WTC11 (cell line): ENCODE measurements around the gene TCEA2. TPM values are rescaled to one million over a fixed set of nuclear protein-coding genes. Genes with fewer than 3 reads are reported as not detected.

Experiments used
- ATAC-seq: fragments of 200-7000 bp; cut with Tn5 transposase; 2 replicates; pipeline ENCODE4 v1.10.0; 2021; ENCODE audit warnings: mild to moderate bottlenecking, moderate library complexity
- CTCF ChIA-PET: fragments of 300-600 bp; sonication (Branson Sonifier 250); formaldehyde crosslinking; loops from one replicate; lab custom pipeline; 2021; ENCODE audit warnings: antibody characterized with exemption; lab: Charles Lee
- POLR2A ChIA-PET: fragments of 350-600 bp; sonication (Branson Sonifier 250); formaldehyde crosslinking; loops from one replicate; lab custom pipeline; 2021; ENCODE audit warnings: antibody characterized with exemption; lab: Charles Lee
- DNase-seq: peaks from one replicate; pipeline ENCODE4 v3.0.0; 2021; ENCODE audit warnings: low spot score
- H3K27ac Mint-ChIP-seq: 2 replicates; pipeline ENCODE4 v1.8.0; 2021; ENCODE audit warnings: mixed read lengths
- H3K27me3 Mint-ChIP-seq: 2 replicates; pipeline ENCODE4 v1.8.0; 2021; ENCODE audit warnings: low read depth, mild to moderate bottlenecking, moderate library complexity, mixed read lengths
- H3K36me3 Mint-ChIP-seq: 2 replicates; pipeline ENCODE4 v1.8.0; 2021; ENCODE audit warnings: mixed read lengths
- H3K4me1 Mint-ChIP-seq: 2 replicates; pipeline ENCODE4 v1.8.0; 2022; ENCODE audit warnings: mixed read lengths
- H3K4me3 Mint-ChIP-seq: 2 replicates; pipeline ENCODE4 v1.8.0; 2021; ENCODE audit warnings: mild to moderate bottlenecking, moderate library complexity, mixed read lengths
- H3K9me3 Mint-ChIP-seq: 2 replicates; pipeline ENCODE4 v1.8.0; 2021; ENCODE audit warnings: mixed read lengths
- CREB1 ChIP-seq: sonication (generic); formaldehyde crosslinking; IDR thresholded peaks from 2 replicates; pipeline ENCODE4 v1.8.0; 2023; ENCODE audit warnings: mild to moderate bottlenecking, missing genetic modification reagents
- E2F5 ChIP-seq: sonication (generic); formaldehyde crosslinking; IDR thresholded peaks from 2 replicates; pipeline ENCODE4 v1.8.1; 2022; ENCODE audit warnings: mild to moderate bottlenecking, moderate library complexity, missing genetic modification reagents
- ELF4 ChIP-seq: sonication (generic); formaldehyde crosslinking; IDR thresholded peaks from 2 replicates; pipeline ENCODE4 v1.8.1; 2022; ENCODE audit warnings: low read depth, mild to moderate bottlenecking, moderate library complexity, missing genetic modification reagents
- EMX1 ChIP-seq: fragments of 250-450 bp; sonication (Bioruptor Pico); IDR thresholded peaks from 2 replicates; pipeline ENCODE4 v1.8.0; 2021; ENCODE audit warnings: mild to moderate bottlenecking
- ETV6 ChIP-seq: sonication (generic); formaldehyde crosslinking; IDR thresholded peaks from 2 replicates; pipeline ENCODE4 v1.8.1; 2022; ENCODE audit warnings: mild to moderate bottlenecking, missing genetic modification reagents
- GABPB1 ChIP-seq: sonication (generic); formaldehyde crosslinking; IDR thresholded peaks from 2 replicates; pipeline ENCODE4 v1.8.1; 2023; ENCODE audit warnings: mild to moderate bottlenecking, missing genetic modification reagents
- GRHL2 ChIP-seq: fragments of 250-450 bp; sonication (Bioruptor Pico); IDR thresholded peaks from 2 replicates; pipeline ENCODE4 v1.8.0; 2022; ENCODE audit warnings: mild to moderate bottlenecking, moderate library complexity; ENCODE audit not compliant: insufficient replicate concordance, severe bottlenecking
- HMGXB4 ChIP-seq: sonication (generic); formaldehyde crosslinking; IDR thresholded peaks from 2 replicates; pipeline ENCODE4 v1.8.1; 2023; ENCODE audit warnings: mild to moderate bottlenecking, moderate library complexity, missing genetic modification reagents
- MYBL2 ChIP-seq: sonication (generic); formaldehyde crosslinking; IDR thresholded peaks from 2 replicates; pipeline ENCODE4 v1.8.1; 2023; ENCODE audit warnings: mild to moderate bottlenecking, moderate library complexity, missing genetic modification reagents
- NR1H2 ChIP-seq: sonication (generic); formaldehyde crosslinking; IDR thresholded peaks from 2 replicates; pipeline ENCODE4 v1.9.0; 2021; ENCODE audit warnings: mild to moderate bottlenecking, moderate library complexity, missing genetic modification reagents
- NR2C2 ChIP-seq: sonication (generic); formaldehyde crosslinking; IDR thresholded peaks from 2 replicates; pipeline ENCODE4 v1.8.0; 2022; ENCODE audit warnings: mild to moderate bottlenecking, missing genetic modification reagents
- RELA ChIP-seq: sonication (generic); formaldehyde crosslinking; IDR thresholded peaks from 2 replicates; pipeline ENCODE4 v1.8.1; 2022; ENCODE audit warnings: missing genetic modification reagents, mild to moderate bottlenecking, borderline replicate concordance
- SMAD3 ChIP-seq: sonication (generic); formaldehyde crosslinking; IDR thresholded peaks from 2 replicates; pipeline ENCODE4 v1.8.0; 2022; ENCODE audit warnings: missing genetic modification reagents, mild to moderate bottlenecking, borderline replicate concordance
- SP1 ChIP-seq: sonication (generic); formaldehyde crosslinking; conservative IDR thresholded peaks from 2 replicates; pipeline ENCODE4 v1.8.1; 2022; ENCODE audit warnings: missing genetic modification reagents
- TEAD1 ChIP-seq: sonication (generic); formaldehyde crosslinking; IDR thresholded peaks from 2 replicates; pipeline ENCODE4 v1.8.0; 2022; ENCODE audit warnings: mild to moderate bottlenecking, missing genetic modification reagents
- ZBTB21 ChIP-seq: sonication (generic); formaldehyde crosslinking; IDR thresholded peaks from 2 replicates; pipeline ENCODE4 v1.8.1; 2023; ENCODE audit warnings: mild to moderate bottlenecking, missing genetic modification reagents, borderline replicate concordance
- ZNF317 ChIP-seq: sonication (generic); formaldehyde crosslinking; IDR thresholded peaks from 2 replicates; pipeline ENCODE4 v1.8.1; 2023; ENCODE audit warnings: low read depth, mild to moderate bottlenecking, moderate library complexity, missing genetic modification reagents, borderline replicate concordance
- ZNF423 ChIP-seq: fragments of 250-450 bp; sonication (Bioruptor Pico); IDR thresholded peaks from 2 replicates; pipeline ENCODE4 v2.1.2; 2022; ENCODE audit warnings: mild to moderate bottlenecking, moderate library complexity
- total RNA-seq: library from RNA; stranded (reverse); gene quantifications from 3 replicates; pipeline ENCODE4 v1.2.3, GENCODE V29; 2021
- TF ChIP-seq, protein P1 (sequence below): sonication (generic); formaldehyde crosslinking; IDR thresholded peaks from 2 replicates; pipeline ENCODE4 v1.8.1; 2022; ENCODE audit warnings: missing genetic modification reagents, borderline replicate concordance
- TF ChIP-seq, protein P2 (sequence below): sonication (generic); formaldehyde crosslinking; IDR thresholded peaks from 2 replicates; pipeline ENCODE4 v1.8.1; 2022; ENCODE audit warnings: low read depth, missing genetic modification reagents, borderline replicate concordance
- TF ChIP-seq, protein P3 (sequence below): sonication (generic); formaldehyde crosslinking; IDR thresholded peaks from 2 replicates; pipeline ENCODE4 v1.8.0; 2022; ENCODE audit warnings: mild to moderate bottlenecking, missing genetic modification reagents

TCEA2 gene
- total RNA-seq, 1 experiment from 2014 or later: 55.8 TPM

- no peak for TF ChIP-seq EMX1
- TF ChIP-seq, protein P1, sequence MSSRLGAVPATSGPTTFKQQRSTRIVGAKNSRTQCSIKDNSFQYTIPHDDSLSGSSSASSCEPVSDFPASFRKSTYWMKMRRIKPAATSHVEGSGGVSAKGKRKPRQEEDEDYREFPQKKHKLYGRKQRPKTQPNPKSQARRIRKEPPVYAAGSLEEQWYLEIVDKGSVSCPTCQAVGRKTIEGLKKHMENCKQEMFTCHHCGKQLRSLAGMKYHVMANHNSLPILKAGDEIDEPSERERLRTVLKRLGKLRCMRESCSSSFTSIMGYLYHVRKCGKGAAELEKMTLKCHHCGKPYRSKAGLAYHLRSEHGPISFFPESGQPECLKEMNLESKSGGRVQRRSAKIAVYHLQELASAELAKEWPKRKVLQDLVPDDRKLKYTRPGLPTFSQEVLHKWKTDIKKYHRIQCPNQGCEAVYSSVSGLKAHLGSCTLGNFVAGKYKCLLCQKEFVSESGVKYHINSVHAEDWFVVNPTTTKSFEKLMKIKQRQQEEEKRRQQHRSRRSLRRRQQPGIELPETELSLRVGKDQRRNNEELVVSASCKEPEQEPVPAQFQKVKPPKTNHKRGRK (CRISPR knock-in tag): no peak
- TF ChIP-seq, protein P2, sequence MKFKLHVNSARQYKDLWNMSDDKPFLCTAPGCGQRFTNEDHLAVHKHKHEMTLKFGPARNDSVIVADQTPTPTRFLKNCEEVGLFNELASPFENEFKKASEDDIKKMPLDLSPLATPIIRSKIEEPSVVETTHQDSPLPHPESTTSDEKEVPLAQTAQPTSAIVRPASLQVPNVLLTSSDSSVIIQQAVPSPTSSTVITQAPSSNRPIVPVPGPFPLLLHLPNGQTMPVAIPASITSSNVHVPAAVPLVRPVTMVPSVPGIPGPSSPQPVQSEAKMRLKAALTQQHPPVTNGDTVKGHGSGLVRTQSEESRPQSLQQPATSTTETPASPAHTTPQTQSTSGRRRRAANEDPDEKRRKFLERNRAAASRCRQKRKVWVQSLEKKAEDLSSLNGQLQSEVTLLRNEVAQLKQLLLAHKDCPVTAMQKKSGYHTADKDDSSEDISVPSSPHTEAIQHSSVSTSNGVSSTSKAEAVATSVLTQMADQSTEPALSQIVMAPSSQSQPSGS (CRISPR knock-in tag): no peak
- TF ChIP-seq ZNF423: no peak
- TF ChIP-seq SP1: no peak
- no peak for TF ChIP-seq TEAD1
These were observed 21.3 kb upstream of the TCEA2 start (continued) for GRCh38 chr20:64041781-64042053.

DNA sequence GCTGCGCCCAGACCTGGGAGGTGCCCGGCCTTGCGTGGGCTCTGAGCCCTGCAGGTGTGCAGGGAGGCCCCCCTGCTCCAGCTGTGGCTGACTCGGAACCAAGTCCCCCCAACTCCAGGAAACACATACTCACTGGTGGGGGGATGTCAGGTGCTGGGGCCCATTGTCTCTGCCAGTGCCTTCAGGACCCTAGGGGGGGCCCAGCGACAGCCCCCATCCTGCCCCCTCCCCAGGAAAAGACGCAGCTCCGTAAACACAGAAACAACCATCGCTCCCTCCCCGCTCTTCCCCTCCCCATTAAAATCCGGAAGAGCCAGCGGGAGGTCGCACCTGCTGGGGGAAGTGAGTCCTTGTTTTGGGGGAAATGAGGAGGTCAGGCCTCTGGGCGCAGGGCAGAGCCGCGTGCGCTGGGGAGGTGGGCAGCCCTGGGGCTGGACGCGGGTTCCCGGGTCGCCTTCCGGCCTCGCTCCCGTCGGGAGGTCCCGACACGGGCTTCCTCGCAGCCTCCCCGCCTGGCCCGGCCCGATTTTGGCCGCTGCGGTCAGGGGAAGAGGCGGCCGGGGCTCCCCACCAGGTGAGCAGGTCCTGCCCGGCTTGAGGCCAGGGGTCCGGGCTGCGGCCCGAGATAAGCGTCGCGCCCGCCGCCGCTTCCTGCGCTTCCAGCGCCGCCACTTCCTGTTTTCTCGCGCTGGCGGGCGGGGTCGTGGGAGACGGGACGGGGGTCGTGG, 20.8 kb upstream of the TCEA2 start:
- DNase-seq: no peak
- no peak for TF ChIP-seq ELF4 (CRISPR knock-in tag)
- TF ChIP-seq HMGXB4 (CRISPR knock-in tag): 0 out of 2 replicates have a peak, but pooled peaks have one; percentile 17
- TF ChIP-seq ZNF423: 0 out of 2 replicates have a peak, but pooled peaks have one; percentile 20
- TF ChIP-seq, protein P3, sequence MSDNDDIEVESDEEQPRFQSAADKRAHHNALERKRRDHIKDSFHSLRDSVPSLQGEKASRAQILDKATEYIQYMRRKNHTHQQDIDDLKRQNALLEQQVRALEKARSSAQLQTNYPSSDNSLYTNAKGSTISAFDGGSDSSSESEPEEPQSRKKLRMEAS (CRISPR knock-in tag): peak; percentile 47; the same call in 1 of the 2 replicates
- peak; percentile 48; the same call in 1 of the 2 replicates for TF ChIP-seq GABPB1 (CRISPR knock-in tag)
- TF ChIP-seq ETV6: peak; percentile 72; the same call in 1 of the 2 replicates
- TF ChIP-seq, all 79 proteins: peak for 5
- no peak for ATAC-seq
- H3K9me3 Mint-ChIP-seq: no peaks in the 10 kb centered on the region
- H3K4me1 Mint-ChIP-seq: peaks cover 31% of the 10 kb centered on the region
- H3K27ac Mint-ChIP-seq: no peak overlapping the region
- H3K27me3 Mint-ChIP-seq: peaks cover 76% of the 10 kb centered on the region
- no peaks in the 10 kb centered on the region for H3K36me3 Mint-ChIP-seq
- peak overlapping the region; percentile 62 for H3K4me3 Mint-ChIP-seq
- CTCF ChIA-PET: interaction anchor here (0.7 to 5.0 kb wide), 3 partner anchors 11 to 62 kb away, joined by 3 to 53 read pairs (median 9); partner anchors contain the start of gene PRPF6
- POLR2A ChIA-PET: no interaction called here

DNA sequence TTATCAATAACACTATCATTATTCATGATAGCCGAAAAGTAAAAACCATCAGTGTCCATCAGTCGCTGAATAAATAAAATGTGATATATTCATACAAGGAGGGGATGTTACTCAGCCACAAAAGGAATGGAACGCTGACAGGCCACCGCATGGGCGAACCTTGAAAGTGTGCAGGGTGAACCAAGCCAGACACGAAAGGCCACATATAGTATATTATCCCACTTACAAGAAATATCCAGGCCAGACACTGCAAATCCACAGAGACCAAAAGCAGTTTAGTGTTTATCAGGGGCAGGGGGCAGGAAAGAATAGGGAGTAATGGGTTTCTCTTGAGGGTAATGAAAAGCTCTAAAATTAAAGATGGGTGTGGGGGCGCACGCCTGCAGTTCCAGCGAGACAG, 19.2 kb upstream of the TCEA2 start:
- ATAC-seq: no peak
- DNase-seq: no peak
- H3K36me3 Mint-ChIP-seq: no peaks in the 10 kb centered on the region
- H3K27me3 Mint-ChIP-seq: peaks cover 82% of the 10 kb centered on the region
- POLR2A ChIA-PET: no interaction called here
- peaks cover 28% of the 10 kb centered on the region for H3K4me1 Mint-ChIP-seq
- no peak overlapping the region for H3K4me3 Mint-ChIP-seq
- TF ChIP-seq SMAD3 (no peak), SP1 (no peak), E2F5 (CRISPR knock-in tag) (no peak), ZBTB21 (CRISPR knock-in tag) (no peak), GRHL2 (CRISPR knock-in tag) (no peak), NR2C2 (CRISPR knock-in tag) (no peak), EMX1 (no peak), RELA (CRISPR knock-in tag) (no peak), CREB1 (CRISPR knock-in tag) (no peak), MYBL2 (no peak), ZNF317 (CRISPR knock-in tag) (no peak), NR1H2 (CRISPR knock-in tag) (no peak)
- TF ChIP-seq, all 79 proteins: peak for 0
- Mint-ChIP-seq H3K9me3 (no peaks in the 10 kb centered on the region), H3K27ac (no peak overlapping the region)
- CTCF ChIA-PET: interaction anchor here (0.7 to 2.5 kb wide), 5 partner anchors 11 to 100 kb away, joined by 4 to 16 read pairs (median 5); no protein-coding TSS in a partner anchor
